Erythroblast (primary cell): ENCODE results near the gene RALY.

Experiments
- GATA1 ChIP-seq: IDR thresholded peaks from 2 replicates; pipeline ENCODE4 v1.6.1; 2011; ENCODE audit warnings: low read depth, mild to moderate bottlenecking, control low read depth, low read length, moderate library complexity
- POLR2A ChIP-seq: IDR thresholded peaks from 2 replicates; pipeline ENCODE4 v1.6.1; 2011; ENCODE audit warnings: mild to moderate bottlenecking, low read length

DNA sequence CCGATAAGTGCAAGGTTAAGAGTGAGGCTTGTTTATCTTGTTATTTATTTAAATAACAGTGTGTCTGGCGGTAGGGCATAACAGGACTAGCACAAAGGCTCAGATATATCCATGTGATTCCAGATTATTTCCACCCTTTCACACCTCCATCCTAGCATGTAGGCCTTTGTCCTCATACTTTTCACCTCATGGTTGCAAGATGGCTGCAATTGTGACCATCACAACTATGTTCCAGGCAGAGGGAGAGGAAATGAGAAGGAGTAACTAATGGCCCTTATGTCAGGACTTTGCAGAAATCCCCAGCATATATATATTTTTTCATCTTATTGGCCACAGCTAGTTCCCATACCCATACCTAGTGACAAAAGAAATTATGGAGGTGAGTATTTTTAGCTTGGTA is 23.5 kb upstream of the RALY start:
- TF ChIP-seq POLR2A: no peak
- TF ChIP-seq GATA1: no peak
